Upper lobe of left lung (tissue), 6 donors: ENCODE data around the gene ZBTB38. TPM values are rescaled to one million over a fixed set of nuclear protein-coding genes. Genes with fewer than 3 reads are reported as not detected.

Source experiments
- ATAC-seq, 2 donors: fragments of 200-7000 bp; cut with Tn5 transposase; one replicate each; pipeline ENCODE4 v1.9.1; 2022; ENCODE audit warnings: mild to moderate bottlenecking in 2 of 2, moderate library complexity in 2 of 2; ENCODE audit not compliant: low FRiP score in 2 of 2
- DNase-seq, 2 donors: peaks; one replicate each; pipeline ENCODE4 v3.0.0-alpha.2; 2019 to 2020
- H3K27ac ChIP-seq, 4 donors: fragments of 200-600 bp; sonication (generic); one replicate each; pipeline ENCODE4 v1.5.1; 2016 to 2019
- H3K27me3 ChIP-seq, 4 donors: fragments of 200-600 bp; sonication (generic); one replicate each; pipeline ENCODE4 v1.5.1; 2017 to 2019
- H3K36me3 ChIP-seq, 4 donors: fragments of 200-600 bp; sonication (generic); one replicate each; pipeline ENCODE4 v1.5.1; 2016 to 2019
- H3K4me1 ChIP-seq, 4 donors: fragments of 200-600 bp; sonication (generic); one replicate each; pipeline ENCODE4 v1.5.1; 2018 to 2019
- H3K4me3 ChIP-seq, 4 donors: fragments of 200-600 bp; sonication (generic); one replicate each; pipeline ENCODE4 v1.5.1; 2017 to 2019; ENCODE audit warnings: mild to moderate bottlenecking in 2 of 4, moderate library complexity in 1 of 4
- H3K9me3 ChIP-seq, 4 donors: fragments of 200-600 bp; sonication (generic); one replicate each; pipeline ENCODE4 v1.5.1; 2018 to 2019
- CTCF ChIP-seq, 6 experiments: fragments of 450-650 bp in 4 of 6; fragments of 200-600 bp in 2 of 6; sonication (generic) in 2 of 6; IDR thresholded peaks; one replicate each; pipeline ENCODE4 v1.5.1; 2016 to 2019; ENCODE audit warnings: antibody characterized with exemption in 6 of 6
- EP300 ChIP-seq, 4 donors: sonication (generic); formaldehyde crosslinking; IDR thresholded peaks; one replicate each; pipeline ENCODE4 v1.5.1; 2017; ENCODE audit warnings: antibody characterized with exemption in 4 of 4, control low read depth in 2 of 4
- POLR2A ChIP-seq, 4 donors: fragments of 450-650 bp; IDR thresholded peaks; one replicate each; pipeline ENCODE4 v1.5.1; 2016 to 2017; ENCODE audit warnings: antibody characterized with exemption in 4 of 4, mild to moderate bottlenecking in 2 of 4
- POLR2AphosphoS5 ChIP-seq, 2 donors: sonication (generic); formaldehyde crosslinking; IDR thresholded peaks; one replicate each; pipeline ENCODE4 v1.5.1; 2017; ENCODE audit warnings: antibody characterized with exemption in 2 of 2
- WGBS, 2 donors: methylation state at CpG; one replicate each; pipeline ENCODE4 v1.1.5; 2017 to 2018; 5-methylcytosine and 5-hydroxymethylcytosine counted together
- total RNA-seq, 6 donors: library from RNA; depleted of rRNA in 4 of 6; stranded (reverse); fragments of >200 nt in 4 of 6; gene quantifications; one replicate each; pipeline versions ENCODE4 v1.1.0 to v1.2.1, GENCODE V29; 2016 to 2021
- donor health status: DM: no; HTN: no; CAD: no; lungs with moderate emphysema.
- donor health status: DM: no; HTN: yes; CAD: no; lungs with severe emphysema.

ZBTB38 gene
- total RNA-seq, 6 donors from 2014 or later: 80.2 to 146 (median 91.8) TPM

GRCh38 chr3:141401095-141401494, 32.8 kb downstream of the ZBTB38 start:
- WGBS, 2 donors: 58 to 72% methylated on average over 1 of the region's 1 CpG
- peaks cover 0 to 37% (median 22%) of the 10 kb centered on the region in 4 donors for H3K36me3 ChIP-seq
- TF ChIP-seq EP300 (IDR thresholded peaks at IDR 0.05): no peak
- no peak for TF ChIP-seq CTCF (IDR thresholded peaks at IDR 0.05)
- ATAC-seq: no peak
- no peak overlapping the region for H3K4me3 ChIP-seq
- H3K27ac ChIP-seq: peak overlapping the region in 3 of 4 donors; percentile 97 to 99 (median 97)
- H3K9me3 ChIP-seq: peaks cover 0 to 3% (median 0%) of the 10 kb centered on the region in 4 donors
- H3K27me3 ChIP-seq: no peaks in the 10 kb centered on the region
- DNase-seq: no peak
- peaks cover 40 to 51% (median 44%) of the 10 kb centered on the region in 4 donors for H3K4me1 ChIP-seq

- peaks cover 46 to 57% (median 48%) of the 10 kb centered on the region in 4 donors for H3K4me1 ChIP-seq
- 15 to 22% methylated on average over 14 to 18 of the region's 59 CpGs for WGBS, 2 donors
Measured at GRCh38 chr3:141401573-141402475, 33.5 kb downstream of the ZBTB38 start.

GRCh38 chr3:141402476-141403171, 34.3 kb downstream of the ZBTB38 start:
- Histone ChIP-seq H3K36me3 (peaks cover 0 to 35% (median 15%) of the 10 kb centered on the region in 4 donors), H3K4me1 (peaks cover 53 to 60% (median 54%) of the 10 kb centered on the region in 4 donors), H3K9me3 (no peaks in the 10 kb centered on the region), H3K27ac (peak overlapping the region; percentile 95 to 99 (median 97)), H3K4me3 (peak overlapping the region; percentile 49 to 82 (median 69)), H3K27me3 (no peaks in the 10 kb centered on the region)
- DNase-seq: peak; percentile 68 to 93
- ATAC-seq: peak; percentile 76 to 87
- TF ChIP-seq EP300 (IDR thresholded peaks at IDR 0.05) (no peak), CTCF (IDR thresholded peaks at IDR 0.05) (peak in 3 of 6 experiments; percentile 18 to 31 (median 27)), POLR2A (IDR thresholded peaks at IDR 0.05) (peak in 3 of 4 donors; percentile 35 to 58 (median 38)), POLR2AphosphoS5 (IDR thresholded peaks at IDR 0.05) (peak; percentile 45 to 52)
- WGBS, 2 donors: 5 to 6% methylated on average over 8 to 14 of the region's 58 CpGs

More at GRCh38 chr3:141401573-141402475, 33.5 kb downstream of the ZBTB38 start:
- no peaks in the 10 kb centered on the region for H3K27me3 ChIP-seq
- peaks cover 0 to under 1% (median 0%) of the 10 kb centered on the region in 4 donors for H3K9me3 ChIP-seq
- peak overlapping the region; percentile 95 to 99 (median 97) for H3K27ac ChIP-seq
- H3K36me3 ChIP-seq: peaks cover 0 to 37% (median 17%) of the 10 kb centered on the region in 4 donors
- DNase-seq: peak; percentile 48 to 94
- peak; percentile 74 to 91 for ATAC-seq
- TF ChIP-seq CTCF (IDR thresholded peaks at IDR 0.05): no peak
- peak in 2 of 4 donors; percentile 56 to 70 for TF ChIP-seq POLR2A (IDR thresholded peaks at IDR 0.05)
- peak overlapping the region; percentile 49 to 82 (median 69) for H3K4me3 ChIP-seq

- DNase-seq (no peak), ATAC-seq (no peak)
- Histone ChIP-seq H3K36me3 (peaks cover 0 to 41% (median 15%) of the 10 kb centered on the region in 4 donors), H3K27ac (peak overlapping the region; percentile 95 to 99 (median 97)), H3K27me3 (no peaks in the 10 kb centered on the region), H3K4me3 (peak overlapping the region in 3 of 4 donors; percentile 64 to 82 (median 74)), H3K4me1 (peaks cover 53 to 61% (median 60%) of the 10 kb centered on the region in 4 donors), H3K9me3 (no peaks in the 10 kb centered on the region)
- 74 to 76% methylated on average over 4 of the region's 4 CpGs for WGBS, 2 donors
- TF ChIP-seq CTCF (IDR thresholded peaks at IDR 0.05): no peak
- no peak for TF ChIP-seq POLR2AphosphoS5 (IDR thresholded peaks at IDR 0.05)
- TF ChIP-seq EP300 (IDR thresholded peaks at IDR 0.05): no peak
- no peak for TF ChIP-seq POLR2A (IDR thresholded peaks at IDR 0.05)
Measured at GRCh38 chr3:141403576-141403975, 35.3 kb downstream of the ZBTB38 start.
